ENCODE measurements around the gene TNNI3K. TPM values are rescaled to one million over a fixed set of nuclear protein-coding genes. Genes with fewer than 3 reads are reported as not detected.

TNNI3K gene
- total and polyA plus RNA-seq, 2 of the 8 experiments (the other 6 are each of a cell fraction or from before 2014, with no cell fraction given), result 0.41 to 0.48 TPM

GRCh38 chr1:74430342-74430934, 195.3 kb downstream of the TNNI3K start:
- Histone ChIP-seq H3K23ac (ENCODE audit: insufficient read length) (no peak overlapping the region), H2BK15ac (ENCODE audit: low read length) (no peak overlapping the region), H3K79me2 (ENCODE audit: control insufficient read depth in 1 of 2, insufficient read depth in 2 of 2, low read length in 2 of 2) (no peaks in the 10 kb centered on the region), H3K4me2 (ENCODE audit: insufficient read depth in 1 of 2, low read depth in 2 of 2, low read length in 2 of 2) (no peak overlapping the region), H3K18ac (ENCODE audit: extremely low read depth, low read length) (no peak overlapping the region), H2BK5ac (ENCODE audit: low read depth, low read length) (no peak overlapping the region), H4K91ac (replicated peaks; ENCODE audit: insufficient read length, low read length) (no peak overlapping the region), H3K4ac (replicated peaks; ENCODE audit: insufficient read length, low read depth, low read length) (no peak overlapping the region), H2BK12ac (ENCODE audit: low read depth, low read length) (no peak overlapping the region), H3K14ac (ENCODE audit: insufficient read length) (no peak overlapping the region), H2BK120ac (replicated peaks; ENCODE audit: low read depth, low read length) (no peak overlapping the region), H3K27ac (ENCODE audit: low read depth, low read length) (no peak overlapping the region), H3K9me3 (ENCODE audit: insufficient read depth in 2 of 2, low read depth in 1 of 2, low read length in 1 of 2) (no peaks in the 10 kb centered on the region), H4K8ac (ENCODE audit: extremely low read depth, insufficient read depth, low read length) (no peak overlapping the region), H2BK20ac (ENCODE audit: low read length) (no peak overlapping the region), H3K56ac (replicated peaks; ENCODE audit: insufficient read length, low read depth, low read length) (no peak overlapping the region), H2AFZ (ENCODE audit: low read length) (no peak overlapping the region), H3K4me1 (replicated peaks in 1 of 4; ENCODE audit: control insufficient read depth in 3 of 4, insufficient read depth in 4 of 4, low read length in 3 of 4) (no peaks in the 10 kb centered on the region), H3K23me2 (ENCODE audit: low read depth, low read length) (no peaks in the 10 kb centered on the region), H3K36me3 (ENCODE audit: control insufficient read depth in 2 of 4, insufficient read depth in 4 of 4, low read length in 3 of 4) (no peaks in the 10 kb centered on the region), H3K9ac (replicated peaks in 1 of 4; ENCODE audit: extremely low read depth in 1 of 4, low read depth in 3 of 4, low read length in 3 of 4) (no peak overlapping the region), H4K20me1 (replicated peaks in 1 of 2; ENCODE audit: control insufficient read depth in 1 of 2, insufficient read depth in 2 of 2, low read length in 2 of 2) (no peaks in the 10 kb centered on the region), H2AK5ac (ENCODE audit: low read depth, low read length) (no peak overlapping the region), H4K5ac (ENCODE audit: insufficient read length, low read depth, low read length) (no peak overlapping the region), H3K79me1 (ENCODE audit: low read depth, low read length) (no peaks in the 10 kb centered on the region), H3K4me3 (ENCODE audit: extremely low read depth in 1 of 4, insufficient read depth in 2 of 4, low read depth in 3 of 4, low read length in 4 of 4) (no peak overlapping the region), H3K27me3 (replicated peaks in 1 of 4; ENCODE audit: control insufficient read depth in 3 of 4, extremely low read depth in 1 of 4, insufficient read depth in 3 of 4, low read length in 3 of 4) (no peaks in the 10 kb centered on the region)
- ChIA-PET CTCF (ENCODE audit: partially characterized antibody) (interaction anchor here (1.7 kb wide), 1 partner anchor 39 kb away, joined by 5 read pairs; no protein-coding TSS in a partner anchor), POLR2A (ENCODE audit: partially characterized antibody) (no interaction called here)
- WGBS, 2 experiments (ENCODE audit: extremely low coverage in 1 of 2, insufficient coverage in 1 of 2, insufficient read length in 1 of 2, insufficient replicate concordance in 2 of 2, low coverage in 1 of 2, low lambda C conversion rate in 2 of 2, missing lambda C conversion rate in 1 of 2), result 91% methylated on average over 4 of the region's 4 CpGs; no CpG with 5 or more reads in 1 of the 2 experiments
- DNase-seq (ENCODE audit: low read depth in 1 of 2, low spot score in 2 of 2), result no peak
- FAIRE-seq, result no peak
- TF ChIP-seq NRF1 (IDR thresholded peaks at IDR 0.05; ENCODE audit: low read depth, low read length) (no peak), SIX5 (IDR thresholded peaks at IDR 0.05; ENCODE audit: low read depth, low read length) (no peak), EZH2 (IDR thresholded peaks at IDR 0.05; ENCODE audit: low read depth, low read length, severe bottlenecking) (no peak), POLR2AphosphoS5 (IDR thresholded peaks at IDR 0.05; ENCODE audit: low read depth, low read length) (no peak), TEAD4 (IDR thresholded peaks at IDR 0.05; ENCODE audit: low read depth, low read length) (no peak), CBX5 (IDR thresholded peaks at IDR 0.05; ENCODE audit: low read depth, low read length) (no peak), SRF (IDR thresholded peaks at IDR 0.05; ENCODE audit: low read depth, low read length) (no peak)

All from H1 (cell line).